HepG2 (cell line): Measurements from ENCODE around the gene KLF16. TPM values are rescaled to one million over a fixed set of nuclear protein-coding genes. Genes with fewer than 3 reads are reported as not detected.

Source experiments
- GZF1 ChIP-seq: sonication (generic); formaldehyde crosslinking; IDR thresholded peaks from 2 replicates; pipeline ENCODE4 v1.5.1; 2020; ENCODE audit warnings: mild to moderate bottlenecking, missing genetic modification reagents
- HDAC2 ChIP-seq: sonication (generic); formaldehyde crosslinking; IDR thresholded peaks from 2 replicates; pipeline ENCODE4 v1.4.0; 2020; ENCODE audit warnings: missing genetic modification reagents
- HNRNPH1 ChIP-seq: fragments of 200-400 bp; formaldehyde crosslinking; optimal IDR thresholded peaks from 2 replicates; pipeline ENCODE3; 2017; ENCODE audit warnings: mild to moderate bottlenecking, low read depth, low read length
- HOXD1 ChIP-seq: sonication (generic); formaldehyde crosslinking; IDR thresholded peaks from 2 replicates; pipeline ENCODE4 v1.5.0; 2020; ENCODE audit warnings: missing genetic modification reagents
- MTF1 ChIP-seq: sonication (generic); formaldehyde crosslinking; IDR thresholded peaks from 2 replicates; pipeline ENCODE4 v1.5.0; 2020; ENCODE audit warnings: missing genetic modification reagents
- NCOA2 ChIP-seq: sonication (generic); formaldehyde crosslinking; IDR thresholded peaks from 2 replicates; pipeline ENCODE4 v1.8.0; 2022; ENCODE audit warnings: inconsistent platforms
- NRL ChIP-seq: sonication (generic); formaldehyde crosslinking; IDR thresholded peaks from 2 replicates; pipeline ENCODE4 v1.5.0; 2020; ENCODE audit warnings: missing genetic modification reagents, mild to moderate bottlenecking, moderate library complexity, borderline replicate concordance
- ZNF619 ChIP-seq: sonication (generic); formaldehyde crosslinking; IDR thresholded peaks from 2 replicates; pipeline ENCODE4 v1.4.0; 2020; ENCODE audit warnings: mild to moderate bottlenecking, missing genetic modification reagents
- ZSCAN30 ChIP-seq: sonication (generic); formaldehyde crosslinking; IDR thresholded peaks from 2 replicates; pipeline ENCODE4 v1.5.0; 2020; ENCODE audit warnings: mild to moderate bottlenecking, missing genetic modification reagents
- polyA plus RNA-seq, 8 experiments: library from polyadenylated mRNA; depleted of rRNA in 3 of 8; stranded (reverse) in 7 of 8; unstranded in 1 of 8; fragments of >200 nt; fragmentation: Illumina TruSeq in 4 of 8; extraction: Trizol in 4 of 8; gene quantifications; 2 replicates each; pipeline versions ENCODE4 v1.2.1 to v1.2.3, GENCODE V29; 2011 to 2016; ENCODE audit warnings: low read depth in 4 of 8, missing spikeins in 1 of 8, mixed read lengths in 1 of 8; ENCODE audit not compliant: insufficient read depth in 1 of 8
- total RNA-seq, 5 experiments: library from RNA; depleted of rRNA; stranded (reverse); fragments of >200 nt; fragmentation: Illumina TruSeq; extraction: Trizol; gene quantifications; 2 replicates each; pipeline ENCODE4 v1.2.3, GENCODE V29; 2016; ENCODE audit warnings: low read depth in 1 of 5
- TF ChIP-seq, protein P1 (sequence below): IDR thresholded peaks from 2 replicates; pipeline ENCODE4 v1.4.0; 2020; ENCODE audit warnings: mild to moderate bottlenecking, missing genetic modification reagents
- TF ChIP-seq, protein P2 (sequence below): sonication (generic); formaldehyde crosslinking; IDR thresholded peaks from 2 replicates; pipeline ENCODE4 v1.5.0; 2020; ENCODE audit warnings: missing genetic modification reagents
- TF ChIP-seq, protein P3 (sequence below): sonication (generic); formaldehyde crosslinking; IDR thresholded peaks from 2 replicates; pipeline ENCODE4 v1.4.0; 2020; ENCODE audit warnings: missing genetic modification reagents
- TF ChIP-seq, protein P4 (sequence below): IDR thresholded peaks from 2 replicates; pipeline ENCODE4 v1.6.1; 2012; ENCODE audit warnings: low read length, improper control_type of control experiment
- TF ChIP-seq, protein P5 (sequence below): sonication (generic); formaldehyde crosslinking; IDR thresholded peaks from 2 replicates; pipeline ENCODE4 v1.5.1; 2020; ENCODE audit warnings: missing genetic modification reagents, mild to moderate bottlenecking, borderline replicate concordance

The KLF16 gene
- total and polyA plus RNA-seq, 2 of the 13 experiments (the other 11 are each of a cell fraction or from before 2014, with no cell fraction given) = 3.5 to 6.7 TPM

DNA sequence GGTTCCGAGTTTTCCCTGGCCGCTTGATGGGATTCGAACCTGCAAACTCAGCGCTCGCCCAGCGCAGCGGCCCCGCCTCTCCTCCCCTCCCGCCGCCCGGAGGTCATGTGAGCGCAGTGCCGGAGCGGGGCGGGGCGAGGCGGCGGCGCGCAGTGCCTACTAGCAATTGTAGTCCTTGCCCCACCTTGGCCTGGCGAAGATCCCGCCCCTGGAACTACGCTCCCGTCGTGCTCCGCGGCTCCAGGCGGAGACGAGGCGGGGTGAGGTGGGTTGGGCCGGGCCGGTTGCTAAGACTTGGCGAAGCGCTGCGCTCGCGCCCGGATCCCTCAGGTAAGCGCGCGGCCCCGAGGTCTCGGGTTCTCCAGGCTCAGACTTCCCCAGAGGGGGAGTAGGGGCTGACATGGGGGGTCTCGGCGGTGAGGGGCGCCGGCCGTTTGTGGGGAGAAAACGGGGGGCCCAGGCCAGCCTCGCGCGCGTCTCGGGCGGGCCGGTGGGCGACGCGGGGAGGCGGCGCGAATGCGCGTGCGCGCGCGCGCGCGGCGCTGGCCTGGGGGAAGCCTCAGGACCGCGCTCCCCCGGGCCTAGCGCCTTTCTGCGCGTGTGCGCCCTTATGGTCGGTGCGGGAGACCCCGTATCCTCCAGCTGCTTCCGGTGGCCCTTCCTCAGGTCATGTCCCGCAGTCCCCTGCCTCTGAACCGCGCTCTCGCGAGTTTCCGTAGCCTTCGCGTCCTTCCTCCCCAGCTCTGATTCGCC lies 41.9 kb upstream of the KLF16 start, which contains the start of the genes ADAT3 and SCAMP4 (continued):
- TF ChIP-seq, protein P1, sequence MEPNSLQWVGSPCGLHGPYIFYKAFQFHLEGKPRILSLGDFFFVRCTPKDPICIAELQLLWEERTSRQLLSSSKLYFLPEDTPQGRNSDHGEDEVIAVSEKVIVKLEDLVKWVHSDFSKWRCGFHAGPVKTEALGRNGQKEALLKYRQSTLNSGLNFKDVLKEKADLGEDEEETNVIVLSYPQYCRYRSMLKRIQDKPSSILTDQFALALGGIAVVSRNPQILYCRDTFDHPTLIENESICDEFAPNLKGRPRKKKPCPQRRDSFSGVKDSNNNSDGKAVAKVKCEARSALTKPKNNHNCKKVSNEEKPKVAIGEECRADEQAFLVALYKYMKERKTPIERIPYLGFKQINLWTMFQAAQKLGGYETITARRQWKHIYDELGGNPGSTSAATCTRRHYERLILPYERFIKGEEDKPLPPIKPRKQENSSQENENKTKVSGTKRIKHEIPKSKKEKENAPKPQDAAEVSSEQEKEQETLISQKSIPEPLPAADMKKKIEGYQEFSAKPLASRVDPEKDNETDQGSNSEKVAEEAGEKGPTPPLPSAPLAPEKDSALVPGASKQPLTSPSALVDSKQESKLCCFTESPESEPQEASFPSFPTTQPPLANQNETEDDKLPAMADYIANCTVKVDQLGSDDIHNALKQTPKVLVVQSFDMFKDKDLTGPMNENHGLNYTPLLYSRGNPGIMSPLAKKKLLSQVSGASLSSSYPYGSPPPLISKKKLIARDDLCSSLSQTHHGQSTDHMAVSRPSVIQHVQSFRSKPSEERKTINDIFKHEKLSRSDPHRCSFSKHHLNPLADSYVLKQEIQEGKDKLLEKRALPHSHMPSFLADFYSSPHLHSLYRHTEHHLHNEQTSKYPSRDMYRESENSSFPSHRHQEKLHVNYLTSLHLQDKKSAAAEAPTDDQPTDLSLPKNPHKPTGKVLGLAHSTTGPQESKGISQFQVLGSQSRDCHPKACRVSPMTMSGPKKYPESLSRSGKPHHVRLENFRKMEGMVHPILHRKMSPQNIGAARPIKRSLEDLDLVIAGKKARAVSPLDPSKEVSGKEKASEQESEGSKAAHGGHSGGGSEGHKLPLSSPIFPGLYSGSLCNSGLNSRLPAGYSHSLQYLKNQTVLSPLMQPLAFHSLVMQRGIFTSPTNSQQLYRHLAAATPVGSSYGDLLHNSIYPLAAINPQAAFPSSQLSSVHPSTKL (CRISPR knock-in tag) = no peak; the same call in none of the 2 replicates
- no peak; the same call in 1 of the 2 replicates for TF ChIP-seq ZNF619
- TF ChIP-seq GZF1 (CRISPR knock-in tag) = 0 out of 2 replicates have a peak, but pooled peaks have one; percentile 46
- TF ChIP-seq ZSCAN30 (CRISPR knock-in tag) = no peak
- TF ChIP-seq HNRNPH1 = no peak
- TF ChIP-seq NCOA2 (CRISPR knock-in tag) = peak; percentile 27; the same call in 1 of the 2 replicates
- TF ChIP-seq MTF1 (CRISPR knock-in tag) = no peak
- TF ChIP-seq, protein P2, sequence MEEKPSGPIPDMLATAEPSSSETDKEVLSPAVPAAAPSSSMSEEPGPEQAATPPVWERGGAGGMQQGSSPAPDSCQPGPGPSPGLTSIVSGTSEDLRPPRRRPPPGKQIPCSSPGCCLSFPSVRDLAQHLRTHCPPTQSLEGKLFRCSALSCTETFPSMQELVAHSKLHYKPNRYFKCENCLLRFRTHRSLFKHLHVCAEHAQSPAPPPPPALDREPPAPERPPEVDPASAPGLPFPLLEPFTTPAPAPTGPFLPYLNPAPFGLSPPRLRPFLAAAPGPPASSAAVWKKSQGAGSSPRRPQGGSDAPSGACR (CRISPR knock-in tag) = no peak
- TF ChIP-seq, protein P3, sequence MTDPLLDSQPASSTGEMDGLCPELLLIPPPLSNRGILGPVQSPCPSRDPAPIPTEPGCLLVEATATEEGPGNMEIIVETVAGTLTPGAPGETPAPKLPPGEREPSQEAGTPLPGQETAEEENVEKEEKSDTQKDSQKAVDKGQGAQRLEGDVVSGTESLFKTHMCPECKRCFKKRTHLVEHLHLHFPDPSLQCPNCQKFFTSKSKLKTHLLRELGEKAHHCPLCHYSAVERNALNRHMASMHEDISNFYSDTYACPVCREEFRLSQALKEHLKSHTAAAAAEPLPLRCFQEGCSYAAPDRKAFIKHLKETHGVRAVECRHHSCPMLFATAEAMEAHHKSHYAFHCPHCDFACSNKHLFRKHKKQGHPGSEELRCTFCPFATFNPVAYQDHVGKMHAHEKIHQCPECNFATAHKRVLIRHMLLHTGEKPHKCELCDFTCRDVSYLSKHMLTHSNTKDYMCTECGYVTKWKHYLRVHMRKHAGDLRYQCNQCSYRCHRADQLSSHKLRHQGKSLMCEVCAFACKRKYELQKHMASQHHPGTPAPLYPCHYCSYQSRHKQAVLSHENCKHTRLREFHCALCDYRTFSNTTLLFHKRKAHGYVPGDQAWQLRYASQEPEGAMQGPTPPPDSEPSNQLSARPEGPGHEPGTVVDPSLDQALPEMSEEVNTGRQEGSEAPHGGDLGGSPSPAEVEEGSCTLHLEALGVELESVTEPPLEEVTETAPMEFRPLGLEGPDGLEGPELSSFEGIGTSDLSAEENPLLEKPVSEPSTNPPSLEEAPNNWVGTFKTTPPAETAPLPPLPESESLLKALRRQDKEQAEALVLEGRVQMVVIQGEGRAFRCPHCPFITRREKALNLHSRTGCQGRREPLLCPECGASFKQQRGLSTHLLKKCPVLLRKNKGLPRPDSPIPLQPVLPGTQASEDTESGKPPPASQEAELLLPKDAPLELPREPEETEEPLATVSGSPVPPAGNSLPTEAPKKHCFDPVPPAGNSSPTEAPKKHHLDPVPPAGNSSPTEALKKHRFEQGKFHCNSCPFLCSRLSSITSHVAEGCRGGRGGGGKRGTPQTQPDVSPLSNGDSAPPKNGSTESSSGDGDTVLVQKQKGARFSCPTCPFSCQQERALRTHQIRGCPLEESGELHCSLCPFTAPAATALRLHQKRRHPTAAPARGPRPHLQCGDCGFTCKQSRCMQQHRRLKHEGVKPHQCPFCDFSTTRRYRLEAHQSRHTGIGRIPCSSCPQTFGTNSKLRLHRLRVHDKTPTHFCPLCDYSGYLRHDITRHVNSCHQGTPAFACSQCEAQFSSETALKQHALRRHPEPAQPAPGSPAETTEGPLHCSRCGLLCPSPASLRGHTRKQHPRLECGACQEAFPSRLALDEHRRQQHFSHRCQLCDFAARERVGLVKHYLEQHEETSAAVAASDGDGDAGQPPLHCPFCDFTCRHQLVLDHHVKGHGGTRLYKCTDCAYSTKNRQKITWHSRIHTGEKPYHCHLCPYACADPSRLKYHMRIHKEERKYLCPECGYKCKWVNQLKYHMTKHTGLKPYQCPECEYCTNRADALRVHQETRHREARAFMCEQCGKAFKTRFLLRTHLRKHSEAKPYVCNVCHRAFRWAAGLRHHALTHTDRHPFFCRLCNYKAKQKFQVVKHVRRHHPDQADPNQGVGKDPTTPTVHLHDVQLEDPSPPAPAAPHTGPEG (CRISPR knock-in tag) = peak; percentile 66; the same call in 1 of the 2 replicates
- peak; percentile 76; the same call in 1 of the 2 replicates for TF ChIP-seq HDAC2
- TF ChIP-seq, protein P4, sequence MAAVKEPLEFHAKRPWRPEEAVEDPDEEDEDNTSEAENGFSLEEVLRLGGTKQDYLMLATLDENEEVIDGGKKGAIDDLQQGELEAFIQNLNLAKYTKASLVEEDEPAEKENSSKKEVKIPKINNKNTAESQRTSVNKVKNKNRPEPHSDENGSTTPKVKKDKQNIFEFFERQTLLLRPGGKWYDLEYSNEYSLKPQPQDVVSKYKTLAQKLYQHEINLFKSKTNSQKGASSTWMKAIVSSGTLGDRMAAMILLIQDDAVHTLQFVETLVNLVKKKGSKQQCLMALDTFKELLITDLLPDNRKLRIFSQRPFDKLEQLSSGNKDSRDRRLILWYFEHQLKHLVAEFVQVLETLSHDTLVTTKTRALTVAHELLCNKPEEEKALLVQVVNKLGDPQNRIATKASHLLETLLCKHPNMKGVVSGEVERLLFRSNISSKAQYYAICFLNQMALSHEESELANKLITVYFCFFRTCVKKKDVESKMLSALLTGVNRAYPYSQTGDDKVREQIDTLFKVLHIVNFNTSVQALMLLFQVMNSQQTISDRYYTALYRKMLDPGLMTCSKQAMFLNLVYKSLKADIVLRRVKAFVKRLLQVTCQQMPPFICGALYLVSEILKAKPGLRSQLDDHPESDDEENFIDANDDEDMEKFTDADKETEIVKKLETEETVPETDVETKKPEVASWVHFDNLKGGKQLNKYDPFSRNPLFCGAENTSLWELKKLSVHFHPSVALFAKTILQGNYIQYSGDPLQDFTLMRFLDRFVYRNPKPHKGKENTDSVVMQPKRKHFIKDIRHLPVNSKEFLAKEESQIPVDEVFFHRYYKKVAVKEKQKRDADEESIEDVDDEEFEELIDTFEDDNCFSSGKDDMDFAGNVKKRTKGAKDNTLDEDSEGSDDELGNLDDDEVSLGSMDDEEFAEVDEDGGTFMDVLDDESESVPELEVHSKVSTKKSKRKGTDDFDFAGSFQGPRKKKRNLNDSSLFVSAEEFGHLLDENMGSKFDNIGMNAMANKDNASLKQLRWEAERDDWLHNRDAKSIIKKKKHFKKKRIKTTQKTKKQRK = no peak
- TF ChIP-seq NRL (CRISPR knock-in tag) = no peak
- TF ChIP-seq, protein P5, sequence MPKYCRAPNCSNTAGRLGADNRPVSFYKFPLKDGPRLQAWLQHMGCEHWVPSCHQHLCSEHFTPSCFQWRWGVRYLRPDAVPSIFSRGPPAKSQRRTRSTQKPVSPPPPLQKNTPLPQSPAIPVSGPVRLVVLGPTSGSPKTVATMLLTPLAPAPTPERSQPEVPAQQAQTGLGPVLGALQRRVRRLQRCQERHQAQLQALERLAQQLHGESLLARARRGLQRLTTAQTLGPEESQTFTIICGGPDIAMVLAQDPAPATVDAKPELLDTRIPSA (CRISPR knock-in tag) = no peak
- peak; percentile 56; the same call in 1 of the 2 replicates for TF ChIP-seq HOXD1 (CRISPR knock-in tag)
